ENCODE results near the gene MAGEA1. TPM values are rescaled to one million over a fixed set of nuclear protein-coding genes. Genes with fewer than 3 reads are reported as not detected.

MAGEA1 gene
- total RNA-seq, 1 experiment from 2014 or later: not detected

Other genes with a start within 250 kb of the MAGEA1 start
- not detected in 2 replicates for gene PNMA5, start 185.2 kb upstream of the MAGEA1 start, total RNA-seq (2014; rRNA removed)
- not detected in 2 replicates for gene PNMA3, start 122.8 kb upstream of the MAGEA1 start, total RNA-seq (2014; rRNA removed)
- not detected in 2 replicates for gene PNMA6A, start 106.8 kb upstream of the MAGEA1 start, total RNA-seq (2014; rRNA removed)
- not detected in 2 replicates for gene PNMA6F, start 142.5 kb downstream of the MAGEA1 start, total RNA-seq (2014; rRNA removed)
- 6.6 and 9.0 TPM in 2 replicates for gene ZNF275, start 154.9 kb downstream of the MAGEA1 start, total RNA-seq (2014; rRNA removed)
- gene PNMA6E, start 222.1 kb downstream of the MAGEA1 start, total RNA-seq (2014; rRNA removed): not detected in 2 replicates
- gene ZFP92, start 232.2 kb downstream of the MAGEA1 start, total RNA-seq (2014; rRNA removed): not detected in 2 replicates

All from LHCN-M2 (cell line).